ENCODE measurements around the gene MAOB.
A peak's percentile ranks its signal among the peaks of the same experiment; 100 is the strongest.
"Not testable (repeated sequence)": the region's sequence is repeated elsewhere in the genome, so short reads cannot be mapped to it uniquely, and the experiment has no call there.

The MAOB gene

GRCh38 chrX:43750248-43750676 lies 132.0 kb downstream of the MAOB start:
- peak in 1 of 4 experiments; percentile 5 for DNase-seq

GRCh38 chrX:43747476-43747875 lies 134.8 kb downstream of the MAOB start:
- no peak for DNase-seq

- no peak for DNase-seq
Observed at GRCh38 chrX:43745938-43746721, 136.1 kb downstream of the MAOB start.

DNA sequence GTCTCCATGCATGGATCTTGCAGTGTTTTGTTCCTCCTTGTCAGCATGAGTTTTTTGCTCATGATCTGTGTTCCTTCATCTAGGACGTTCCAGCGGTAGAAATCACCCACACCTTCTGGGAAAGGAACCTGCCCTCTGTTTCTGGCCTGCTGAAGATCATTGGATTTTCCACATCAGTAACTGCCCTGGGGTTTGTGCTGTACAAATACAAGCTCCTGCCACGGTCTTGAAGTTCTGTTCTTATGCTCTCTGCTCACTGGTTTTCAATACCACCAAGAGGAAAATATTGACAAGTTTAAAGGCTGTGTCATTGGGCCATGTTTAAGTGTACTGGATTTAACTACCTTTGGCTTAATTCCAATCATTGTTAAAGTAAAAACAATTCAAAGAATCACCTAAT lies 138.0 kb downstream of the MAOB start:
- no peak for DNase-seq

GRCh38 chrX:43743100-43743822 lies 139.0 kb downstream of the MAOB start:
- no peak for DNase-seq

GRCh38 chrX:43741843-43742573 lies 140.2 kb downstream of the MAOB start:
- DNase-seq = no peak

- DNase-seq = no peak
Observed at GRCh38 chrX:43735957-43736356, 146.3 kb downstream of the MAOB start.

GRCh38 chrX:43735534-43735933 lies 146.7 kb downstream of the MAOB start:
- DNase-seq = no peak

- no peak for DNase-seq
Observed at GRCh38 chrX:43734444-43734843, 147.8 kb downstream of the MAOB start.

DNA sequence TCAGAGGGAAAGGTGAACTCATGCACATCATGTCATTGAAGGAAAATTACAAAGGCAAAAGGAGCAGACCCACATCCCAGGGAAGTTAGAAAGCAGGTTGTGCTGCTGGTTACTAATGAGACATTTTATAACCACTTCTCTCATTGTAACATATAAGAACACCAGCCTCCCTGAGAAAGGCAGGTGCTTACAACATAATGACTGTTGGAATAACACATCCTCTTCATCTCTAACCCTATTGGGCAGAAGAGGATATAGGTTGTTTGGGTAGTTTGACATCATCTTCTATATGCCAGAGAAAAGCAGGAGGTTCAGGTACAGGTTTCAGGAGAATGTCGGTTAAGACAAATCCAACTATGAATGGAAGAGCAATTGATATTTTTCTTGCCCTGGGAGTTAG lies 148.6 kb downstream of the MAOB start:
- no peak for DNase-seq

- no peak for DNase-seq
Observed at GRCh38 chrX:43731086-43731485, 151.2 kb downstream of the MAOB start.

DNA sequence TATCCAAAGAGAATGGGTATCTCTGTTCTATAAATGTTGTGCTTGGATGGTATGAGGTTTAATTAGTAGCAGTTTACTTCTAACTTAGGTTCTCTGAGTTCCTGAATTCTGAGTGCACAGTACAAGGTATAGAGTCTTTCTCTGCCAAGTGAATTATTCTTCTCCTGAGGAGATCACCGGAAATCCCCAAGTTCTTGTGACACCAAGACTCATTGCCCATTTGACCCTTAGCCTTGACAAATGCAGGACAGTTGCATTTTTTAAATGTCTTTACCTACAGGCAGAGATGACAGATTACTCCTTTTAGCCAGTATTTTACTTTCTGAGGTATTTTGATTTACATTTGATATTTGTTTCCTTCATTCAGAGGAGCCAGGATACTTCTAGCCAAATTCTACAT lies 153.3 kb downstream of the MAOB start:
- DNase-seq = no peak

DNA sequence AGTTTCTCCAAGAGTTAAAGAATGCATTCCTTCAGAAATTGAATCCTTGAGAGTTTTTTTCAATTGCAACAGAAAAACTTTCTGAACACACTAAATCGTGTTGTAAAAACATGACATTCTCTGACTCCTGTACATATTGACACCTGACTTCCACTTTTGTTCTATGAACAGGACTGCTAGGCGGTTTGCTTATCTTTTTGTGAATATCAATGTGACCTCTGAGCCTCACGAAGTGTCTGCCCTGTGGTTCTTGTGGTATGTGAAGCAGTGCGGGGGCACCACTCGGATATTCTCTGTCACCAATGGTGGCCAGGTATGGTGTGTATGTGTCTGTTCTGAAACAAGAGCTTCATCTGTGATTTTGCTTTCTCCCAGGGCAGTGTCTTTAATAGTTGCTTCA lies 154.2 kb downstream of the MAOB start:
- no peak for DNase-seq

DNA sequence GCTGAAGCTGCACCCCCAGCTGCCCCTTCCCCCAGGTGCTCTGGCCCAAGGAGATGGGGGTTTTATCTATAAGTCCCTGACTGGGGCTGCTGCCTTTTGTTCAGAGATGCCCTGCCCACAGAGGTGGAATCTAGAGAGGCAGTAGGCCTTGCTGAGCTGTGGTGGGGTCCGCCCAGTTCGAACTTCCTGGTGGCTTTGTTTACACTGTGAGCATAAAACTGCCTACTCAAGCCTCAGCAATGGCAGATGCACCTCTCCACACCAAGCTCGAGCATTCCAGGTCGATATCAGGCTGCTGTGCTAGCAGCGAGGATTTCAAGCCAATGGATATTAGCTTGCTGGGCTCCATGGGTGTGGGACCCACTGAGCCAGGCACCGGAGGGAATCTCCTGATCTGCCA lies 155.0 kb downstream of the MAOB start:
- DNase-seq = not testable (repeated sequence)

GRCh38 chrX:43725227-43725626 lies 157.0 kb downstream of the MAOB start:
- not testable (repeated sequence) for DNase-seq

- DNase-seq = no peak
Observed at GRCh38 chrX:43720961-43721360, 161.3 kb downstream of the MAOB start.

GRCh38 chrX:43720082-43720481 lies 162.2 kb downstream of the MAOB start:
- no peak for DNase-seq

GRCh38 chrX:43718956-43719355 lies 163.3 kb downstream of the MAOB start:
- no peak for DNase-seq

GRCh38 chrX:43718546-43718945 lies 163.7 kb downstream of the MAOB start:
- DNase-seq = no peak

GRCh38 chrX:43718081-43718480 lies 164.2 kb downstream of the MAOB start:
- no peak for DNase-seq

DNA sequence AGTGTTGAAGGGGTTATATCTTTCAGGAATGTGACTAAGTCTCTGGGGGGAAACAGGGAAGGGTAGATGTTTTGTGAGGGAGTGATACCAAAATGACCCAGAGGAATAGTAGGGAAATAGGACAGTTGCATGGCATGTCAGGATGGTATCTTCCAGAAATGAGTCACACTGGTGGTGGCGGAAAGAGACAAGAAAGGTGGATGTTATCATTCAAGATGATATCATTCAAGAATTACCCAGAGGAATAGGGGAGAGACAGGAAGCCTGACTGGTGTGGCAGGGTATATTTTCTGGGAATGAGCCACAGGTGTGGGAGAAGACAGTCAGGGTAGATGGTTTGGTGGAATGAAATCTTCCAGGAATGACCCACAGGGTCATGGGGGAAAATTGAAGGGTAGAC lies 165.1 kb downstream of the MAOB start:
- DNase-seq = no peak

DNA sequence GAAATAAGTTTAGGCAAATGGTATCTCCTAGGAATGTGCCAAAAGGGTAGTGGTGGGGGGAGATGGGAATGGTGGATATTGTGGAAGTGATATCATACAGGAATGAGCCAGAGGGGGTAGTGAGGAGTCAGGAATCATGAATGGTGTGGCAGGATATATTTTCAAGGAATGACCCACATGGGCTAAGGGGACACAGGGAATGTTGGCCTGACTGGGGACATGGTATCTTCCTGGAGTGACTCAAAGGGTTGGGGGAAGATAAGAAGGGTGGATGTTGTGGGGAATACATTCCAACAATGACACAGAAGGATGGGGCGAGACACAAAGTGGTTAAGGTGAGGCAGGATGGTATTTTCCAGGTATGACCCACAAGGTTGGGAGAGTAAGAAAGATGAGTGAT lies 165.6 kb downstream of the MAOB start:
- DNase-seq = no peak
